Measurements from ENCODE around the gene TERT. TPM values are rescaled to one million over a fixed set of nuclear protein-coding genes. Genes with fewer than 3 reads are reported as not detected.
A peak's percentile ranks its signal among the peaks of the same experiment; 100 is the strongest.

Gene TERT
- total RNA-seq, 1 donor from 2014 or later, result 2.9 TPM

- TF ChIP-seq, protein P1, sequence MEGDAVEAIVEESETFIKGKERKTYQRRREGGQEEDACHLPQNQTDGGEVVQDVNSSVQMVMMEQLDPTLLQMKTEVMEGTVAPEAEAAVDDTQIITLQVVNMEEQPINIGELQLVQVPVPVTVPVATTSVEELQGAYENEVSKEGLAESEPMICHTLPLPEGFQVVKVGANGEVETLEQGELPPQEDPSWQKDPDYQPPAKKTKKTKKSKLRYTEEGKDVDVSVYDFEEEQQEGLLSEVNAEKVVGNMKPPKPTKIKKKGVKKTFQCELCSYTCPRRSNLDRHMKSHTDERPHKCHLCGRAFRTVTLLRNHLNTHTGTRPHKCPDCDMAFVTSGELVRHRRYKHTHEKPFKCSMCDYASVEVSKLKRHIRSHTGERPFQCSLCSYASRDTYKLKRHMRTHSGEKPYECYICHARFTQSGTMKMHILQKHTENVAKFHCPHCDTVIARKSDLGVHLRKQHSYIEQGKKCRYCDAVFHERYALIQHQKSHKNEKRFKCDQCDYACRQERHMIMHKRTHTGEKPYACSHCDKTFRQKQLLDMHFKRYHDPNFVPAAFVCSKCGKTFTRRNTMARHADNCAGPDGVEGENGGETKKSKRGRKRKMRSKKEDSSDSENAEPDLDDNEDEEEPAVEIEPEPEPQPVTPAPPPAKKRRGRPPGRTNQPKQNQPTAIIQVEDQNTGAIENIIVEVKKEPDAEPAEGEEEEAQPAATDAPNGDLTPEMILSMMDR (IDR thresholded peaks at IDR 0.05; ENCODE audit: partially characterized antibody, unreplicated experiment), result peak; percentile 18
- Mint-ChIP-seq H3K9me3 (ENCODE audit: unreplicated experiment) (peaks cover 4% of the 10 kb centered on the region), H3K27me3 (ENCODE audit: unreplicated experiment) (peaks cover 12% of the 10 kb centered on the region), H3K4me1 (ENCODE audit: low read depth, unreplicated experiment) (peaks cover 2% of the 10 kb centered on the region), H3K27ac (ENCODE audit: unreplicated experiment) (no peak overlapping the region), H3K4me3 (ENCODE audit: unreplicated experiment) (no peak overlapping the region), H3K36me3 (ENCODE audit: unreplicated experiment) (no peaks in the 10 kb centered on the region)
- DNase-seq, result peak; percentile 59
Measured at GRCh38 chr5:1204693-1205242, 90.1 kb downstream of the TERT start.

DNA sequence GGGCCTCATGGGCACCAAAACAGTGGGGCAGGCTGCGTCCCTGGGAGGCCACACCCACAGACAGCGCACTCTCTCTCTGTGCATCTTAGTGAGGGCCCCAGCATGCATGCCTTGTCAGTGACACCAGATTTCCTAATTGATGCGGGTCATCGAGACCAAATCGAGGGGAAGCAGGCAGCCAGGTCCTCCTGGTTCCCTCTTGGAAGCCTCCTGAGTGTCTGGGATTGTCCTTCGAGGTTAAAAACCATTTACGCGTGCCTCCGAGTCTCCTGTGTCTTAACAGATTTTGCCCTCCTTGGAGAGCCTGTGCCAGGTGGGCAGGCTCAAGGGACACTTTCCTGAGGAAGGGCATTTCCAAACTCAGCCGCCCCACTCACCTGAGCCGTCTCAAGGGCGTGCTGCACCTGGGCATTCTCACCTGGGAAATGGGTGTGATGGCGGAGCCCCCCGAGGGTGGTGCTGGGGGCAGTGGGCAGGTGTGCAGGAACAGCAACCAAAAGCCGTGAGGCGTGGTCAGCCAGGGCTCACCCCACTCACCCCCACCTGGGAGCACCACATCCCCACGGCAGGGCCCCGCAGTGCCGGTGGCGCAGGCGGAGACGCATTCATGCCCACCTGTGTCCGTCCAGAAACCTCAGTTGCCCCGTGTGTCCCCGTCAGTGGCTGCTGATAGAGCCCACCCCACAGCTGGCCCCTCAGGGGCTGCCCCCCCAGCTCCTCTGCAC lies 90.7 kb downstream of the TERT start:
- no peaks in the 10 kb centered on the region for H3K36me3 Mint-ChIP-seq (ENCODE audit: unreplicated experiment)
- H3K27me3 Mint-ChIP-seq (ENCODE audit: unreplicated experiment), result peaks cover 10% of the 10 kb centered on the region
- H3K4me3 Mint-ChIP-seq (ENCODE audit: unreplicated experiment), result no peak overlapping the region
- peaks cover 2% of the 10 kb centered on the region for H3K9me3 Mint-ChIP-seq (ENCODE audit: unreplicated experiment)
- H3K27ac Mint-ChIP-seq (ENCODE audit: unreplicated experiment), result no peak overlapping the region
- peak; percentile 13 for DNase-seq
- peaks cover 2% of the 10 kb centered on the region for H3K4me1 Mint-ChIP-seq (ENCODE audit: low read depth, unreplicated experiment)
- TF ChIP-seq, protein P1 (IDR thresholded peaks at IDR 0.05; ENCODE audit: partially characterized antibody, unreplicated experiment), result no peak

DNA sequence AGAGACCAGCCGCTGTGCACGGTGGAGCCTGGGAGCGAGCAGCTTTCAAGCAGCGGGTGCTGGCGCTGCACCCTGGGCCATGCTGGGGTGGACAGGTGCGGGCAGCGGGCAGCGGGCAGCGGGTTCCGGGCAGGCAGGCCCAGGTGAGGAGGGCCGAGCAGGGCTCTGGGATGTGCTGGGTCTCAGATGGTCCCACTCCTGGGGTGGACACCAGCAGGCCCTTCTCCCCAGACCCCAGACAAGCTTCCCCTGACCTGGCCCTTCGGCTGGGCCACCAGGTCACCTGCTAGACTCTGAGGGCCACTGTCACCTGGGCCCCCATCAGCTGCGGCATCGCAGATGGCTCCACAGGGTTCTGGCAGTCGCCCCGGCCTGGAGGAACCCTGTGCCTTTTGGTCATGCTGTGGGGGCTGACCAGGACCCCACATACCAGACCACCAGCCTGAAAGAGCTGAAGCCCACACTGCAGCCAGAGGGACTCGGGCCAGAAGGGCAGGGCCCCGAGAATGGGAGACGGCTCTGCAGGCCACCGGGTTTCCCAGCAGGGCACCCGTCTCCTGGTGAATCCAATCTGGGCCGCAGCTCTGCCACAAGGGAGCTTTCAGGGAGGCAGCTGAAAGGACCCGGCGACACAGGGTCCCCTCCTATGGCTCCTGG lies 91.4 kb downstream of the TERT start:
- Mint-ChIP-seq H3K27ac (ENCODE audit: unreplicated experiment) (no peak overlapping the region), H3K4me3 (ENCODE audit: unreplicated experiment) (no peak overlapping the region), H3K27me3 (ENCODE audit: unreplicated experiment) (peaks cover 10% of the 10 kb centered on the region), H3K9me3 (ENCODE audit: unreplicated experiment) (peaks cover 2% of the 10 kb centered on the region), H3K36me3 (ENCODE audit: unreplicated experiment) (no peaks in the 10 kb centered on the region), H3K4me1 (ENCODE audit: low read depth, unreplicated experiment) (peaks cover 2% of the 10 kb centered on the region)
- TF ChIP-seq, protein P1 (IDR thresholded peaks at IDR 0.05; ENCODE audit: partially characterized antibody, unreplicated experiment), result no peak
- DNase-seq, result peak; percentile 4

Small RNAs within 50 kb of the gene (microRNA-seq; reads per million reads assigned to microRNA genes)
- not detected for gene MIR4457 (ENCODE audit: unreplicated experiment)

Other genes with a start within 250 kb of the TERT start
- gene SLC12A7, start 183.0 kb downstream of the TERT start, total RNA-seq (ENCODE audit: unreplicated experiment), result 147 TPM
- not detected for gene SLC6A19, start 93.5 kb downstream of the TERT start, total RNA-seq (ENCODE audit: unreplicated experiment)
- not detected for gene SLC6A18, start 69.7 kb downstream of the TERT start, total RNA-seq (ENCODE audit: unreplicated experiment)
- gene CLPTM1L, start 50.0 kb upstream of the TERT start, total RNA-seq (ENCODE audit: unreplicated experiment), result 95.2 TPM
- gene SLC6A3, start 150.4 kb upstream of the TERT start, total RNA-seq (ENCODE audit: unreplicated experiment), result 22.4 TPM
- gene LPCAT1, start 228.9 kb upstream of the TERT start, total RNA-seq (ENCODE audit: unreplicated experiment), result 113 TPM

Measured in glutamatergic neuron (in vitro differentiated cells).